Nephron progenitor cell (in vitro differentiated cells): ENCODE data around the gene KIF19.

Source experiments
- DNase-seq: peaks from one replicate; pipeline ENCODE4 v3.0.0; 2021
- H3K27ac Mint-ChIP-seq: 2 replicates; pipeline ENCODE4 v1.8.0; 2021; ENCODE audit warnings: mild to moderate bottlenecking, moderate library complexity, mixed read lengths
- H3K27me3 Mint-ChIP-seq: 2 replicates; pipeline ENCODE4 v1.8.0; 2021; ENCODE audit warnings: mild to moderate bottlenecking, low read depth, mixed read lengths; ENCODE audit not compliant: poor library complexity
- H3K36me3 Mint-ChIP-seq: 2 replicates; pipeline ENCODE4 v1.8.0; 2021; ENCODE audit warnings: low read depth, mixed read lengths
- H3K4me1 Mint-ChIP-seq: 2 replicates; pipeline ENCODE4 v1.8.0; 2021; ENCODE audit warnings: mixed read lengths
- H3K4me3 Mint-ChIP-seq: 2 replicates; pipeline ENCODE4 v1.8.0; 2021; ENCODE audit warnings: mild to moderate bottlenecking, moderate library complexity, mixed read lengths
- H3K9me3 Mint-ChIP-seq: 2 replicates; pipeline ENCODE4 v1.8.0; 2021; ENCODE audit warnings: mild to moderate bottlenecking, moderate library complexity, mixed read lengths
- TF ChIP-seq, protein P1 (sequence below): fragments of 200-600 bp; sonication (generic); IDR thresholded peaks from 2 replicates; pipeline ENCODE4 v1.5.0; 2021; ENCODE audit warnings: antibody characterized with exemption

KIF19 gene

GRCh38 chr17:74390680-74391653 is 64.9 kb downstream of the KIF19 start:
- no peak for DNase-seq
- Mint-ChIP-seq H3K27ac (no peak overlapping the region), H3K36me3 (no peaks in the 10 kb centered on the region), H3K27me3 (peaks cover 34% of the 10 kb centered on the region), H3K9me3 (no peaks in the 10 kb centered on the region), H3K4me1 (peaks cover 66% of the 10 kb centered on the region), H3K4me3 (no peak overlapping the region)
- TF ChIP-seq, protein P1, sequence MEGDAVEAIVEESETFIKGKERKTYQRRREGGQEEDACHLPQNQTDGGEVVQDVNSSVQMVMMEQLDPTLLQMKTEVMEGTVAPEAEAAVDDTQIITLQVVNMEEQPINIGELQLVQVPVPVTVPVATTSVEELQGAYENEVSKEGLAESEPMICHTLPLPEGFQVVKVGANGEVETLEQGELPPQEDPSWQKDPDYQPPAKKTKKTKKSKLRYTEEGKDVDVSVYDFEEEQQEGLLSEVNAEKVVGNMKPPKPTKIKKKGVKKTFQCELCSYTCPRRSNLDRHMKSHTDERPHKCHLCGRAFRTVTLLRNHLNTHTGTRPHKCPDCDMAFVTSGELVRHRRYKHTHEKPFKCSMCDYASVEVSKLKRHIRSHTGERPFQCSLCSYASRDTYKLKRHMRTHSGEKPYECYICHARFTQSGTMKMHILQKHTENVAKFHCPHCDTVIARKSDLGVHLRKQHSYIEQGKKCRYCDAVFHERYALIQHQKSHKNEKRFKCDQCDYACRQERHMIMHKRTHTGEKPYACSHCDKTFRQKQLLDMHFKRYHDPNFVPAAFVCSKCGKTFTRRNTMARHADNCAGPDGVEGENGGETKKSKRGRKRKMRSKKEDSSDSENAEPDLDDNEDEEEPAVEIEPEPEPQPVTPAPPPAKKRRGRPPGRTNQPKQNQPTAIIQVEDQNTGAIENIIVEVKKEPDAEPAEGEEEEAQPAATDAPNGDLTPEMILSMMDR = no peak

DNA sequence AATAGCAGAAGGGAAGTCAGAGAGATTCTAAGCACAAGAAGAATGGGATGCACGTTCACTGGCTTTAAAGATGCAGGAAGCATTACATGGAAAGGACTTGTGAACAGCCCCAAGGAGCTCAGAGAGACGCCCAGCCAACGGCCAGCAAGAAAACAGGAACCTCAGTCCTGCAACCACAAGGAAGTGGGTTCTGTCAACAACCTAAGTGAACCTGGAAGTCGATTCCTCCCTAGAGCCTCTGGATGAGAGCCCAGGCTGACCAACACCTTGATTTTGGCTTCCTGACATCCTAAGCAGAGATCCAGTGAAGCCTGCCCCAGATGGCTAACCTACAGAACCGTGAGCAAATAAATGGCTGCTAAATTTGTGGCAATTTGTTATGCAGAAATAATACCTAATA is 65.7 kb downstream of the KIF19 start:
- Mint-ChIP-seq H3K9me3 (no peaks in the 10 kb centered on the region), H3K36me3 (no peaks in the 10 kb centered on the region), H3K27me3 (peaks cover 31% of the 10 kb centered on the region), H3K27ac (no peak overlapping the region), H3K4me3 (no peak overlapping the region), H3K4me1 (peaks cover 66% of the 10 kb centered on the region)
- DNase-seq = no peak
- TF ChIP-seq, protein P1 = no peak

- no peak overlapping the region for H3K27ac Mint-ChIP-seq
- H3K9me3 Mint-ChIP-seq = no peaks in the 10 kb centered on the region
- peaks cover 25% of the 10 kb centered on the region for H3K27me3 Mint-ChIP-seq
- H3K4me1 Mint-ChIP-seq = peaks cover 63% of the 10 kb centered on the region
- no peaks in the 10 kb centered on the region for H3K36me3 Mint-ChIP-seq
- no peak for DNase-seq
- no peak overlapping the region for H3K4me3 Mint-ChIP-seq
- TF ChIP-seq, protein P1 = no peak
Observed at GRCh38 chr17:74392848-74393247, 66.8 kb downstream of the KIF19 start.

GRCh38 chr17:74393346-74393942 is 67.4 kb downstream of the KIF19 start:
- Mint-ChIP-seq H3K4me1 (peaks cover 62% of the 10 kb centered on the region), H3K27ac (peak overlapping the region; percentile 85), H3K36me3 (no peaks in the 10 kb centered on the region), H3K9me3 (no peaks in the 10 kb centered on the region), H3K27me3 (peaks cover 25% of the 10 kb centered on the region), H3K4me3 (peak overlapping the region; percentile 8)
- no peak for DNase-seq
- TF ChIP-seq, protein P1 = no peak

DNA sequence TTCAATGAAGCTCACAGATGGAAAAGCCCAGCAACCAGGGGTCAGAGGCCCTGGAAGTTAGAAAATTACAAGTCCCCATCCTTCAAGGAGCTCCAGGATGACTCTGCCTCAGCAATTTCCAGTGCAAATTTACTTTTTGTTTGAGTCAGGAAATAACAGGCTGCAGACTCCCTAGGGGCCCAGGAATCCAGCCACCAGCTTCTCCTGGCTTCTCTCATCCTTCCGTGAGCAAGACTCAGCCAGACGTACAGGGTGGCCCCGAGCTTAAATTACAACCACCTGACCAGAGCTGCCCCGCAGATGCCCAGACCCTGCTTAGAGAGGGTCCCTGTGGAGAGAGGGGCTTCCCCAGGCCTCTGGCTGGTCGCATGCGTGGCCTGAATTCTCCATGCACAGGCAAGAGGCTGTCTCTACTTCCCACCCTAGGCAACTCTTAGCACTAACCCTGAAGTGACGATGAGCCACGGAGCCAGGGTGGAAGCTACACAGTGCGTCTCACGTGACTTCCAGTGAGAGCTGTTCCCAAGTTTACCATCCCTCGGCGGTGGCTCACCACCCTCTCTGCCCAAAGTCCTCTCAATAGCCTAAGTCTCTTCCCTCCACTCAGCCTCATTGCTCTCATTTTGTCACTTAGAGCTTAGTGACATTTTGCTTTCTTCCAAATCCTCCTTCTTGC is 68.4 kb downstream of the KIF19 start:
- Mint-ChIP-seq H3K4me1 (peaks cover 54% of the 10 kb centered on the region), H3K27ac (no peak overlapping the region), H3K36me3 (no peaks in the 10 kb centered on the region), H3K9me3 (no peaks in the 10 kb centered on the region), H3K4me3 (no peak overlapping the region), H3K27me3 (peaks cover 22% of the 10 kb centered on the region)
- DNase-seq = no peak
- TF ChIP-seq, protein P1 = no peak
